Neural cell (in vitro differentiated cells): ENCODE measurements around the gene RAD51B.

Experiments used
- EP300 ChIP-seq: fragments of 450-650 bp; conservative IDR thresholded peaks from 2 replicates; pipeline ENCODE4 v1.6.1; 2014; ENCODE audit warnings: antibody characterized with exemption, mild to moderate bottlenecking, moderate library complexity; ENCODE audit not compliant: poor library complexity, severe bottlenecking
- EZH2 ChIP-seq: fragments of 200-600, 300-800 bp; shearing (Covaris generic), sonication (generic); IDR thresholded peaks from 2 replicates; pipeline ENCODE4 v1.6.1; 2014; ENCODE audit warnings: antibody characterized with exemption, low read length, borderline replicate concordance, mild to moderate bottlenecking; ENCODE audit not compliant: insufficient read depth, poor library complexity, severe bottlenecking
- MXI1 ChIP-seq: fragments of 450-650 bp; conservative IDR thresholded peaks from 2 replicates; pipeline ENCODE4 v1.6.1; 2014; ENCODE audit warnings: antibody characterized with exemption, mild to moderate bottlenecking; ENCODE audit not compliant: poor library complexity, severe bottlenecking
- RAD21 ChIP-seq: fragments of 450-650 bp; conservative IDR thresholded peaks from 2 replicates; pipeline ENCODE4 v1.6.1; 2014; ENCODE audit warnings: antibody characterized with exemption, mild to moderate bottlenecking, moderate library complexity
- SMC3 ChIP-seq: fragments of 450-650 bp; conservative IDR thresholded peaks from 2 replicates; pipeline ENCODE4 v1.6.1; 2014; ENCODE audit warnings: antibody characterized with exemption, mild to moderate bottlenecking, moderate library complexity; ENCODE audit not compliant: poor library complexity
- TAF1 ChIP-seq: IDR thresholded peaks from 2 replicates; pipeline ENCODE4 v1.6.1; 2012; ENCODE audit warnings: low read depth
- TF ChIP-seq, protein P1 (sequence below): fragments of 450-650 bp; IDR thresholded peaks from 2 replicates; pipeline ENCODE4 v1.5.1; 2014; ENCODE audit warnings: antibody characterized with exemption, mild to moderate bottlenecking, moderate library complexity; ENCODE audit not compliant: poor library complexity, severe bottlenecking

DNA sequence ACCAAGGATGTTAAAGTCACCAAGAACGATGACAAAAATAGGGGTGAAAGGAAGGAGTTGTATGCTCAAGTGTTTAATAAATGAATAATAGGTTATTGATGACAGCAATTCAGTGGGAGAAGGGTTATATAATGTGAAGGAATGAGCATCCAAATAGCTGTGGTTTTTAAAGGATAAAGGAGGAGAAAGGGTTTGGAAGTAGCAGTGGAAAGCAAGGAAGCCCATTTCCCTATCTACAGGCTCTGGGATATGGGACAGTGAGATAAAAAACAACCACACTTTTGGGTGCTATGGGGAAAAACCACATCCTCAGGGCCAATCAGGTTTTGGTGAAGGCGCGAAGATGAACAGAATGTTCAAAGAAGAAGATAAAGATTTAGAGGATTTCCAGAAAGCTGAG is 714.7 kb downstream of the RAD51B start:
- TF ChIP-seq, protein P1, sequence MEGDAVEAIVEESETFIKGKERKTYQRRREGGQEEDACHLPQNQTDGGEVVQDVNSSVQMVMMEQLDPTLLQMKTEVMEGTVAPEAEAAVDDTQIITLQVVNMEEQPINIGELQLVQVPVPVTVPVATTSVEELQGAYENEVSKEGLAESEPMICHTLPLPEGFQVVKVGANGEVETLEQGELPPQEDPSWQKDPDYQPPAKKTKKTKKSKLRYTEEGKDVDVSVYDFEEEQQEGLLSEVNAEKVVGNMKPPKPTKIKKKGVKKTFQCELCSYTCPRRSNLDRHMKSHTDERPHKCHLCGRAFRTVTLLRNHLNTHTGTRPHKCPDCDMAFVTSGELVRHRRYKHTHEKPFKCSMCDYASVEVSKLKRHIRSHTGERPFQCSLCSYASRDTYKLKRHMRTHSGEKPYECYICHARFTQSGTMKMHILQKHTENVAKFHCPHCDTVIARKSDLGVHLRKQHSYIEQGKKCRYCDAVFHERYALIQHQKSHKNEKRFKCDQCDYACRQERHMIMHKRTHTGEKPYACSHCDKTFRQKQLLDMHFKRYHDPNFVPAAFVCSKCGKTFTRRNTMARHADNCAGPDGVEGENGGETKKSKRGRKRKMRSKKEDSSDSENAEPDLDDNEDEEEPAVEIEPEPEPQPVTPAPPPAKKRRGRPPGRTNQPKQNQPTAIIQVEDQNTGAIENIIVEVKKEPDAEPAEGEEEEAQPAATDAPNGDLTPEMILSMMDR, result no peak
- TF ChIP-seq MXI1, result no peak
- TF ChIP-seq RAD21, result no peak
- TF ChIP-seq TAF1, result no peak
- no peak for TF ChIP-seq EP300
- no peak for TF ChIP-seq SMC3
- no peak for TF ChIP-seq EZH2
